Activated CD4-positive, alpha-beta T cell treated with anti-CD3 and anti-CD28 coated beads, Interleukin-2, amount 10 ng/mL, durations not matched to agents 7 days and 5 days (primary cell): ENCODE data around the gene PLEKHB2. TPM values are rescaled to one million over a fixed set of nuclear protein-coding genes. Genes with fewer than 3 reads are reported as not detected.
"Not testable (repeated sequence)": the region's sequence is repeated elsewhere in the genome, so short reads cannot be mapped to it uniquely, and the experiment has no call there.

Experiments
- CTCF ChIA-PET: fragments of 350-600 bp; sonication (Branson Sonifier 250); formaldehyde crosslinking; loops from one replicate; lab custom pipeline; 2021; ENCODE audit warnings: antibody characterized with exemption; lab: Charles Lee
- POLR2A ChIA-PET: fragments of 350-600 bp; sonication (Branson Sonifier 250); formaldehyde crosslinking; loops from one replicate; lab custom pipeline; 2021; ENCODE audit warnings: antibody characterized with exemption; lab: Charles Lee
- DNase-seq: peaks from one replicate; pipeline ENCODE4 v3.0.0-alpha.2; 2020
- H3K27ac Mint-ChIP-seq: one replicate; pipeline ENCODE4 v1.8.0; 2021; ENCODE audit warnings: mild to moderate bottlenecking, moderate library complexity, mixed read lengths
- H3K27me3 Mint-ChIP-seq: one replicate; pipeline ENCODE4 v1.8.0; 2021; ENCODE audit warnings: mixed read lengths
- H3K36me3 Mint-ChIP-seq: one replicate; pipeline ENCODE4 v1.8.0; 2021; ENCODE audit warnings: low read depth, mixed read lengths
- H3K4me1 Mint-ChIP-seq: one replicate; pipeline ENCODE4 v1.8.0; 2021; ENCODE audit warnings: mixed read lengths
- H3K4me3 Mint-ChIP-seq: one replicate; pipeline ENCODE4 v1.8.0; 2021; ENCODE audit warnings: mild to moderate bottlenecking, moderate library complexity, mixed read lengths
- H3K9me3 Mint-ChIP-seq: one replicate; pipeline ENCODE4 v1.8.0; 2021; ENCODE audit warnings: mixed read lengths
- total RNA-seq, 2 experiments: library from RNA; stranded (reverse); gene quantifications; one replicate each; pipeline ENCODE4 v1.2.3, GENCODE V29; 2021

The PLEKHB2 gene
- total RNA-seq, 2 experiments from 2014 or later = 55.4 to 55.7 TPM

DNA sequence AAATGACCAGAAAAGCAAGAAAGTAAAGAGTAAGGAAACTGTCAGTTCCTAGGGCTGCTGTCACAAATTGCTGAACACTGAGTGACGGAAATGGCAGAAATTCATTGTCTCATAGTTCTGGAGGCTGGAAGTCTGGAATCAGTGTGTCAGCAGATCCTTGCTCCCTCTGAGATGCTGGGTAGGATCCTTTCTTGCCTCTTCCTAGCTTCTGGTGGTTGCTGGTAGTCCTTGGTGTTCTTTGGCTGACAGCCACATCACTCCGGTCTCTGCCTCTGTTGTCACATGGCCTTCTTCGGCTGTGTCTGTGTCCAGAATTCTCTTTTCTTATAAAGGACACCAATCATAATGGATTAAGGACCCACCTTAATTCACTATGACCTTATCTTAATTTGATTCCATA, 21.9 kb downstream of the PLEKHB2 start:
- no peaks in the 10 kb centered on the region for H3K9me3 Mint-ChIP-seq
- no peak for DNase-seq
- H3K4me1 Mint-ChIP-seq = no peaks in the 10 kb centered on the region
- ChIA-PET CTCF (no interaction called here), POLR2A (no interaction called here)
- peaks cover 71% of the 10 kb centered on the region for H3K36me3 Mint-ChIP-seq
- H3K27ac Mint-ChIP-seq = no peak overlapping the region
- no peak overlapping the region for H3K4me3 Mint-ChIP-seq
- H3K27me3 Mint-ChIP-seq = no peaks in the 10 kb centered on the region

DNA sequence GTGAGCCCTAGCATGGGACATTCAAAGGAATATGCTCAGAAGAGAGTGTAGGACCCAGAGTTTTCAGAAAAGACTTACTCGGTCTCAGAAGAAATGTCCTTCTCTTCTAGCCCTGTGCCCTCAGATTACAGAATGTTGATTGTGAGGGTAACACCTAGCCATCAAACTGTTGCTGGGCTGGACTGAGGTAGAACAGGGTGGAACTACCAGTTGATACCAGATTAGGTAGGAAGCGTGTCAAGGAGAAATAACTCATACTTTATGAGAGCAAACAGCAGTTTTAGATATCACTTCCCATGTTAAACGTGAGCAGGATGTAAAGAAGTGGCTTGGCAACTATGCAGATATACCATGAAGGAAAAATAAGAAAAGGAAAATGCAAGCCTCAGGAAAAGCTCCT, 22.8 kb downstream of the PLEKHB2 start:
- POLR2A ChIA-PET = no interaction called here
- Mint-ChIP-seq H3K27ac (no peak overlapping the region), H3K27me3 (no peaks in the 10 kb centered on the region), H3K4me1 (no peaks in the 10 kb centered on the region), H3K4me3 (no peak overlapping the region), H3K36me3 (peaks cover 64% of the 10 kb centered on the region), H3K9me3 (no peaks in the 10 kb centered on the region)
- CTCF ChIA-PET = no interaction called here
- DNase-seq = no peak

DNA sequence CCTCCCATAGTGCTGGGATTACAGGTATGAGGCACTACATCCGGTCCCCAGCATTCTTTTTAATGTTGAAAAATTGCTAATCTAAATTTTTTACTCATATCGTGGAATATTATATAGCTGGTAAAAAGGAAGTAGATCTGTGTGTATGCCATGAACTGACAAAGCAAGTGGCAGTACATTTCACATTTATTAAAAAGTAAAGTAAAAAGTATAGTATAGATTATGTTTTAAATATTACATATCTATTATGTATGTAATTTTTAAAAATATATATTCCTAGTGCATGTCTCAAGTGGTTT, 25.1 kb downstream of the PLEKHB2 start:
- no peaks in the 10 kb centered on the region for H3K9me3 Mint-ChIP-seq
- no peak for DNase-seq
- POLR2A ChIA-PET = no interaction called here
- H3K27ac Mint-ChIP-seq = no peak overlapping the region
- no peaks in the 10 kb centered on the region for H3K27me3 Mint-ChIP-seq
- CTCF ChIA-PET = no interaction called here
- no peak overlapping the region for H3K4me3 Mint-ChIP-seq
- H3K36me3 Mint-ChIP-seq = peaks cover 60% of the 10 kb centered on the region
- H3K4me1 Mint-ChIP-seq = no peaks in the 10 kb centered on the region

DNA sequence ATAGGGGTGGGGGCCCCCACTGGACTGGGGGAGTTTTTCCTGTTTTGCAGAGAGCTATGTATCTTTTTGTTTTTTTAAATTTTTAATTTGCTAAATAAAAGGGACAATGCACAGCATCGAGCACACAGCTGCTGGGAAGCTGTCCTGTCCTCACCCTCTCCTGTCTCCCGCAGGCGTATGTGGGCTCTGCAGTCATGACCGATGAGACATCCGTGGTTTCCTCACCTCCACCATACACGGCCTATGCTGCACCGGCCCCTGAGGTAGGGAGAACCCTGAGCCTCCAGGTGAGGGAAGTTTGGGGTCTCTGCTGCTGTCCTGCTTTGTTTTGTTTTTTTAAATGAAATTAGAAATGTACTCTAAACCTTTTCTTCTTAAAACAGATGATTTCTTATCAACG, 27.6 kb downstream of the PLEKHB2 start:
- no peaks in the 10 kb centered on the region for H3K27me3 Mint-ChIP-seq
- POLR2A ChIA-PET = no interaction called here
- CTCF ChIA-PET = interaction anchor here (1.1 kb wide), 1 partner anchor 42 kb away, joined by 3 read pairs; no protein-coding TSS in a partner anchor
- H3K27ac Mint-ChIP-seq = no peak overlapping the region
- no peak overlapping the region for H3K4me3 Mint-ChIP-seq
- no peaks in the 10 kb centered on the region for H3K9me3 Mint-ChIP-seq
- peaks cover 50% of the 10 kb centered on the region for H3K36me3 Mint-ChIP-seq
- DNase-seq = no peak
- no peaks in the 10 kb centered on the region for H3K4me1 Mint-ChIP-seq

DNA sequence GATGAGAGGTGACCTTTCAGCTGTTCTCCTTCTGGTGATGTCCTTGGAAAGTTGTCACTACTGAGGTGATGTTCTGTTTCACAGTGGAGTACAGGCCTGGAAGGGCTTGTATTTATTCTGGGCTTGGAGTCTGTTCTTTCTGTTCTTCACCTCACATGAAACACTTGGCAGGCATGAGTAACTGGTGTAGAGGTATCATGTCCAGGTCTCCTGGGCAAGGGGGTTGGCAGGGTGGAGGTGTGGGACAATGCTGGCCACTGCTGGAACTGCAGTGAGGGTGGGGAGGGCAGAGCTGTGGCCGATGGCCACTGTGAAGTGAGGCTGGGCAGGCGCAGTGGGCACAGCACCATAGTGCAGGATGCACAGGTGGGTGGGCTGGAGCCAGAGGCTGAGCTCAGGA, 35.4 kb downstream of the PLEKHB2 start:
- ChIA-PET CTCF (interaction anchor here (1.3 to 1.4 kb wide), 2 partner anchors 9 to 18 kb away, joined by 3 to 4 read pairs; no protein-coding TSS in a partner anchor), POLR2A (no interaction called here)
- H3K27ac Mint-ChIP-seq = no peak overlapping the region
- no peak overlapping the region for H3K4me3 Mint-ChIP-seq
- peaks cover 6% of the 10 kb centered on the region for H3K4me1 Mint-ChIP-seq
- peaks cover 42% of the 10 kb centered on the region for H3K36me3 Mint-ChIP-seq
- no peaks in the 10 kb centered on the region for H3K27me3 Mint-ChIP-seq
- DNase-seq = no peak
- H3K9me3 Mint-ChIP-seq = no peaks in the 10 kb centered on the region

DNA sequence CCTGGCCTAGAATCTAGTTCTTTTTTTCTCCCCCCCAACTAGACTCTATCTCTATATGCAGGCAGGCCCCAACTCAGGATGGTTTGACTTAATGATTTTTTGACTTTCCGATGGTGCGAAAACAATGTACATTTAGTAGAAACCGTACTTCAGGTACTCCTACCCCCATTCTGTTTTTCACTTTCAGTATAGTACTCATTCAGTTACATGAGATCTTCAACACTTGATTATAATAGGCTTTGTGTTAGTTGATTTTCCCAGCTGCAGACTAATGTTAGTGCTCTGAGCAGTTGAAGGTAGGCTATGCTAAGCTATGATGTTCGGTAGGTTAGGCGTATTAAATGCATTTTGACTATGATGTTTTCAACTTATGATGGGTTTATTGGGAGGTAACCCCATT, 37.7 kb downstream of the PLEKHB2 start:
- no peaks in the 10 kb centered on the region for H3K27me3 Mint-ChIP-seq
- H3K4me1 Mint-ChIP-seq = peaks cover 6% of the 10 kb centered on the region
- no peak for DNase-seq
- POLR2A ChIA-PET = no interaction called here
- H3K27ac Mint-ChIP-seq = no peak overlapping the region
- no peak overlapping the region for H3K4me3 Mint-ChIP-seq
- no peaks in the 10 kb centered on the region for H3K9me3 Mint-ChIP-seq
- peaks cover 35% of the 10 kb centered on the region for H3K36me3 Mint-ChIP-seq
- CTCF ChIA-PET = interaction anchor here (1.6 kb wide), 1 partner anchor 35 kb away, joined by 3 read pairs; no protein-coding TSS in a partner anchor

DNA sequence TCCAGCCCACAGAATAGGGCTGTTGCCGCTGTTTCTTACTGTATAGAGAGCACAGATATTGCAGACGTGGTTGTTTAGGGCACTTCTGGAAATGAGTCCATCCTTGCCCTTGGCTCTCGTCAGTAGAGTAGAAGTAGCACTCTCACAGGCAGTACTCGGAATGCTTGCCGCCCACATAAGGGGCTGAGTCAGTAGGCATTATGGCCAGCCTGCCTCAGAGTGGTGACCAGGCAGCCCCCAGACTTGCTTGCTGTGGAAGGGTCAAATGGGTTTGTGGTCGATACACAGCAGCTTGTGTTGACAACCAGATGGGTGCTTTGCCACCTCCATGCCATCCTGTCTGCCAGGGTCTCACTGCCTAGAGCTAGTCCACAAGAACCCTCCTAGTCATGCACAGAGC, 38.7 kb downstream of the PLEKHB2 start:
- no peaks in the 10 kb centered on the region for H3K9me3 Mint-ChIP-seq
- peaks cover 6% of the 10 kb centered on the region for H3K4me1 Mint-ChIP-seq
- no peak overlapping the region for H3K27ac Mint-ChIP-seq
- H3K36me3 Mint-ChIP-seq = peaks cover 38% of the 10 kb centered on the region
- no peak overlapping the region for H3K4me3 Mint-ChIP-seq
- no peak for DNase-seq
- H3K27me3 Mint-ChIP-seq = no peaks in the 10 kb centered on the region
- ChIA-PET CTCF (interaction anchor here (0.9 to 1.6 kb wide), 2 partner anchors 36 to 569 kb away, joined by 3 read pairs; no protein-coding TSS in a partner anchor), POLR2A (no interaction called here)

DNA sequence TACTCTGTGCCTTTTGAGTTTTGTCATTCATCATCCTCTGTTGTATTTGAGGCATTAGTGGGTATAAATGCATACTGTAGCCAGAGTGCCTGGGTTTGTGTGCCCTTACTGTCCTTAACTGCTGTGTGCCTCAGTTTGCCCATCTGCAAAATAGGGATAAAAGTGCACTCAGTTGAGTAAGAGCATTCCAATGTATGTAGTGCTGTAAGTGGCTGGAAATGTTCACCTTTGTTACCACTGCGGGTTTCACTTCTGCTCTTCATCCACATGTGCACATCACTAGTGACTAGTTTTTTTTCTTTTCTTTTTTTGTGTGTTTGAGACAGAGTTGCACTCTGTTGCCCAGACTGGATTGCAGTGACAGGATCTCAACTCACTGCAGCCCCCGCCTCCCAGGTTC, 39.9 kb downstream of the PLEKHB2 start:
- Mint-ChIP-seq H3K27ac (peak overlapping the region; percentile 36), H3K4me3 (no peak overlapping the region), H3K4me1 (peaks cover 6% of the 10 kb centered on the region), H3K27me3 (no peaks in the 10 kb centered on the region), H3K36me3 (peaks cover 43% of the 10 kb centered on the region), H3K9me3 (no peaks in the 10 kb centered on the region)
- no peak for DNase-seq
- CTCF ChIA-PET = no interaction called here
- POLR2A ChIA-PET = no interaction called here

DNA sequence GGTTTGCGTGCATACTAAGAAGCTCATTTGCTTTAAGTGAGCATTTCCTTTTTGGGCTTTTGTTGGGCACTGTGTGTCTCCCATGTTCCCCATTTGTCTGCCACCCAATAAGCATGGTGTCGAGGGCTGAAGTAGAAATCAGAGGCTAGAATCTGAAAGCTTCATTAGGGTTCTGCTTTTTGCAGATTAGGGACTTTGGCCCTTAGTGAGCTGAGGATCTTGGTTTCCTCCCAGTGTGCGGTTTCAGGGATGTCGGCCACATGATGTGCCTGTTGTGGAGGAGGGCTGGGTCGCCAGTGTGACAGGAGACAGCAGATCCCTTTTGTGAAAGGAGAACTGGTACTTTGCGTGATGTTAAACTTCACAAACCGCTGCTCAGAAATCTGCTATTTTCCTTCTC, 41.1 kb downstream of the PLEKHB2 start:
- H3K36me3 Mint-ChIP-seq = peaks cover 36% of the 10 kb centered on the region

DNA sequence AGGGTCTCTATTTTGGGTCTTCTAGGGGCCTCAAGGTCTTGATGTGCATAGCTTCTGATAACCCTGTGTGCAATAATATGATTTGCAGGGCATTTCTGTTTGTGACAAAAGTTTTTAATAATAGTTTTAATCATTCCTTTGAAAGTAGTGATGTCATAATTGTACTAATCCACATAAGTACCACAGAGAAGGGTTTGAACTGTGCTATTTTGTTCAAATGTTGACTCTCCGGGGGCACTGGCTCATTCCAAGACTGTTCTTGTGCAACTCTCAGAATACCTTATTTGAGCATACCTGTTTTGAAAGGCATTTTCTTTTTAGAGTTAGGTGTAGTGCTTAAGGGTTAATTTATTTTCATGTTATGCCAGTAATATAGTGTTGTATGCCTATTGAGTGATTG, 41.6 kb downstream of the PLEKHB2 start:
- H3K4me3 Mint-ChIP-seq = no peak overlapping the region
- H3K9me3 Mint-ChIP-seq = no peaks in the 10 kb centered on the region
- H3K4me1 Mint-ChIP-seq = peaks cover 3% of the 10 kb centered on the region
- ChIA-PET POLR2A (interaction anchor here (0.7 kb wide), 1 partner anchor 11 kb away, joined by 4 read pairs; no protein-coding TSS in a partner anchor), CTCF (interaction anchor here (0.7 kb wide), 1 partner anchor 819 kb away, joined by 5 read pairs; no protein-coding TSS in a partner anchor)
- H3K36me3 Mint-ChIP-seq = peaks cover 34% of the 10 kb centered on the region
- H3K27me3 Mint-ChIP-seq = no peaks in the 10 kb centered on the region
- no peak for DNase-seq
- no peak overlapping the region for H3K27ac Mint-ChIP-seq

More for the DNA sequence above, 41.1 kb downstream of the PLEKHB2 start:
- Mint-ChIP-seq H3K27me3 (no peaks in the 10 kb centered on the region), H3K4me1 (peaks cover 3% of the 10 kb centered on the region), H3K9me3 (no peaks in the 10 kb centered on the region), H3K4me3 (no peak overlapping the region), H3K27ac (no peak overlapping the region)
- POLR2A ChIA-PET = interaction anchor here (0.7 kb wide), 1 partner anchor 10 kb away, joined by 4 read pairs; no protein-coding TSS in a partner anchor
- DNase-seq = no peak
- CTCF ChIA-PET = interaction anchor here (0.7 kb wide), 1 partner anchor 818 kb away, joined by 5 read pairs; no protein-coding TSS in a partner anchor

DNA sequence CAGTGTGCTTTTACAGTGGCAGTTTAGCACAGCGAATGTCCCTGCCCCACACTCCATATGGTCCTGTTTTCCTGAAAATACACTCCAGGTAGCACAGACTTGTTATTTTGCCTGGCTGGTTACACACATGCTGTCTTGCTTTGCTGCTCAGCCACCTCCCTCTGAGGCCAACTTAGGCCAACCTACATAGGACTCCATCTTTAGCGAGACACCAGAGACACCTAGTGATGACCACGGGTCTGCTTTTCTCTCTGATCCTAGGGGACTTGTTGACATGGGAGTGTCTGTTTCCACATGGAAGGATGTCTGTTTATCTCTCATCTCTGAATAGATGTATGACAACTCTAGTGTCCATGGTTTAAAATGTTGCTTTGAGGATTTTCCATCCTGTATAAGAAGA, 43.3 kb downstream of the PLEKHB2 start:
- ChIA-PET CTCF (no interaction called here), POLR2A (no interaction called here)
- Mint-ChIP-seq H3K4me3 (no peak overlapping the region), H3K9me3 (no peaks in the 10 kb centered on the region), H3K27ac (peak overlapping the region; percentile 14), H3K36me3 (peaks cover 24% of the 10 kb centered on the region), H3K4me1 (no peaks in the 10 kb centered on the region), H3K27me3 (no peaks in the 10 kb centered on the region)
- DNase-seq = no peak

DNA sequence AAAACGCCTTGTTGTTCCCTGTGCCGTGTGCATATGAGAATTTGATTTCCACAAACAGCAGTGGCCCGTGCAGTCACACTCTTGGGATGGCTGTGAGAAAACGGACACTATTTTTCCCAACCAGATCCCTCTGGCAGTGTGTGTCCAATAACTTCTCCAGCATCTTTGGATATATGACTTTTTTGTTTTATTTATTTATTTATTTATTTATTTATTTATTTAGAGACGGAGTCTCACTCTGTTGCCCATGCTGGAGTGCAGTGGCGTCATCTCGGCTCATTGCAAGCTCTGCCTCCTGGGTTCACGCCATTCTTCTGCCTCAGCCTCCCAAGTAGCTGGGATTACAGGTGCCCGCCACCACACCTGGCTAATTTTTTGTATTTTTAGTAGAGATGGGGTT, 45.0 kb downstream of the PLEKHB2 start:
- POLR2A ChIA-PET, CTCF ChIA-PET, H3K9me3 Mint-ChIP-seq, H3K27ac Mint-ChIP-seq, DNase-seq, H3K4me3 Mint-ChIP-seq, H3K27me3 Mint-ChIP-seq: not testable (repeated sequence)
- H3K4me1 Mint-ChIP-seq = peaks cover 12% of the 10 kb centered on the region
- peaks cover 19% of the 10 kb centered on the region for H3K36me3 Mint-ChIP-seq

DNA sequence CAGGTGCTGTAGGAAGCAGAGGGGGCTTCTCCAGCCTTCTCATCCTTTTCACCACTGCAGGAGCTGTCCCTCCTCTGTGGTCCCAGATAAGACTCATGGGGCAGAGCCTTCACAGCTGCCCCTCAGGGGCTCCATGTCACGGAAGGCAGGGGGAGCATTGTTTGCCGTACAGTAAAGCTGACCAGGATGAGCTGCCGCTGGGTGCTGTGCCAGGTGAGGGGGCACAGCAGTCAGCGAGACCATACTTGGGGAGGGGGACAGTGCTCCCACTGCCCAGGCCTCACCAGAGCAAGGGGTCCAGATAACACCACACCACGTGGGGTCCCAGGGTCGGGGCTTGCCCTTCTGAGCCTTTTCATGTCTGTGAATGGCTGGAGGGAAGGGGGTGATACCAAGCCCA, 46.3 kb downstream of the PLEKHB2 start:
- no peaks in the 10 kb centered on the region for H3K9me3 Mint-ChIP-seq
- peaks cover 18% of the 10 kb centered on the region for H3K36me3 Mint-ChIP-seq
- no peak overlapping the region for H3K27ac Mint-ChIP-seq
- H3K27me3 Mint-ChIP-seq = no peaks in the 10 kb centered on the region
- ChIA-PET POLR2A (no interaction called here), CTCF (interaction anchor here (1.0 kb wide), 1 partner anchor 521 kb away, joined by 4 read pairs; no protein-coding TSS in a partner anchor)
- no peak for DNase-seq
- no peak overlapping the region for H3K4me3 Mint-ChIP-seq
- H3K4me1 Mint-ChIP-seq = peaks cover 21% of the 10 kb centered on the region

DNA sequence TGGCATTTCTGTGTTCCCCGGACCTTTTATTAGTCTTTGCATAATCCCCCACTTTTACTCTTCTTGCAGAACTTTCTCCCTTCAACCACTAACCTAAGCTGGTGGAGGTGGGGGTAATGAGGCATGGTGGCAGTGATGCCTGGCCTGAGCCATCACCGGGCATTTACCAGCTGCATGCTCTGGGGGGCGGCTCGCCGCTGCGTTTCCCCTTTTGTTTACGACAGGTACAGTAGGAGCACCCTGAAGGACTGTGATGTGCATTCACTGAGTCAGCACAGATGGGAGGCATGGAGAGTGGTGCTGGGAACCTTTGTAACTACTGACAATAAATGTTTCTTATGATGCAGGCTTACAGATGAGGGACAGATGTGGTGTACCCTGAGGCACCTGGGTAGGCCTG, 46.9 kb downstream of the PLEKHB2 start:
- no peaks in the 10 kb centered on the region for H3K27me3 Mint-ChIP-seq
- H3K4me1 Mint-ChIP-seq = peaks cover 27% of the 10 kb centered on the region
- H3K9me3 Mint-ChIP-seq = no peaks in the 10 kb centered on the region
- ChIA-PET CTCF (interaction anchor here (1.0 kb wide), 1 partner anchor 521 kb away, joined by 4 read pairs; no protein-coding TSS in a partner anchor), POLR2A (no interaction called here)
- H3K27ac Mint-ChIP-seq = no peak overlapping the region
- DNase-seq = no peak
- no peak overlapping the region for H3K4me3 Mint-ChIP-seq
- H3K36me3 Mint-ChIP-seq = peaks cover 18% of the 10 kb centered on the region
